GM12878 (cell line): ENCODE data around the gene UGGT1. TPM values are rescaled to one million over a fixed set of nuclear protein-coding genes. Genes with fewer than 3 reads are reported as not detected.

Experiments
- BMI1 ChIP-seq: fragments of 450-650 bp; IDR thresholded peaks from 2 replicates; pipeline ENCODE4 v1.6.1; 2016; ENCODE audit warnings: mild to moderate bottlenecking, moderate library complexity, borderline replicate concordance
- CBX3 ChIP-seq: fragments of 200-600 bp; sonication (generic); IDR thresholded peaks from 2 replicates; pipeline ENCODE4 v1.6.1; 2016; ENCODE audit warnings: low read depth, borderline replicate concordance
- GABPA ChIP-seq: IDR thresholded peaks from 2 replicates; pipeline ENCODE4 v1.6.1; 2014; ENCODE audit warnings: antibody characterized with exemption, low read depth, mild to moderate bottlenecking, inconsistent platforms
- HDAC2 ChIP-seq: fragments of 200-600 bp; sonication (generic); IDR thresholded peaks from 2 replicates; pipeline ENCODE4 v1.6.1; 2017
- IKZF2 ChIP-seq, 2 experiments: fragments of 450-650 bp; IDR thresholded peaks; 2 replicates each; pipeline ENCODE4 v1.6.1; 2017; ENCODE audit warnings: mild to moderate bottlenecking in 2 of 2, moderate library complexity in 2 of 2
- LARP7 ChIP-seq: fragments of 450-650 bp; IDR thresholded peaks from 2 replicates; pipeline ENCODE4 v1.6.1; 2017; ENCODE audit warnings: mild to moderate bottlenecking
- NFIC ChIP-seq: IDR thresholded peaks from 2 replicates; pipeline ENCODE4 v1.6.1; 2012; ENCODE audit warnings: low read depth, mild to moderate bottlenecking, inconsistent platforms, low read length, moderate library complexity
- NRF1 ChIP-seq: conservative IDR thresholded peaks from 2 replicates; pipeline ENCODE4 v1.6.1; 2011; ENCODE audit warnings: mild to moderate bottlenecking, low read depth, low read length, improper control_type of control experiment
- POU2F2 ChIP-seq: IDR thresholded peaks from 3 replicates; pipeline ENCODE4 v1.6.1; 2011; ENCODE audit warnings: low read depth, mild to moderate bottlenecking, low read length, borderline replicate concordance
- RAD21 ChIP-seq: IDR thresholded peaks from 2 replicates; pipeline ENCODE4 v1.6.1; 2011; ENCODE audit warnings: mild to moderate bottlenecking, low read depth, low read length, moderate library complexity; ENCODE audit not compliant: insufficient read depth
- RBBP5 ChIP-seq: fragments of 200-600 bp; sonication (generic); conservative IDR thresholded peaks from 2 replicates; pipeline ENCODE4 v1.6.1; 2016
- SMAD5 ChIP-seq: IDR thresholded peaks from 2 replicates; pipeline ENCODE4 v1.6.1; 2016; ENCODE audit warnings: antibody characterized with exemption, low read depth
- WRNIP1 ChIP-seq: IDR thresholded peaks from 2 replicates; pipeline ENCODE4 v1.6.1; 2011; ENCODE audit warnings: low read depth, low read length, improper control_type of control experiment, borderline replicate concordance
- ZSCAN29 ChIP-seq: fragments of 450-650 bp; IDR thresholded peaks from 2 replicates; pipeline ENCODE4 v1.6.1; 2017; ENCODE audit warnings: mild to moderate bottlenecking, moderate library complexity
- polyA plus RNA-seq, 11 experiments: library from polyadenylated mRNA; depleted of rRNA in 4 of 11; unstranded in 6 of 11; stranded (reverse) in 5 of 11; fragments of >200 nt; fragmentation: Nextera tagmentation in 4 of 11; fragmentation: Illumina TruSeq in 1 of 11; extraction: Ambion mirVana in 4 of 11; extraction: Trizol in 1 of 11; gene quantifications; 1 replicate in 1 of 11; 2 replicates in 10 of 11; pipeline versions ENCODE4 v1.2.1 to v1.2.3, GENCODE V29; 2011 to 2016; ENCODE audit warnings: inconsistent platforms in 2 of 11, missing spikeins in 2 of 11, low read depth in 1 of 11
- total RNA-seq, 4 experiments: library from RNA; depleted of rRNA in 3 of 4; stranded (reverse); fragments of >200 nt in 3 of 4; fragmentation: Illumina TruSeq in 1 of 4; extraction: Trizol in 1 of 4; gene quantifications; 2 replicates each; pipeline versions ENCODE4 v1.2.1 to v1.2.3, GENCODE V29; 2013 to 2021
- TF ChIP-seq, protein P1 (sequence below): fragments of 450-650 bp; IDR thresholded peaks from 2 replicates; pipeline ENCODE4 v1.6.1; 2016; ENCODE audit warnings: mild to moderate bottlenecking, moderate library complexity, borderline replicate concordance
- TF ChIP-seq, protein P2 (sequence below): IDR thresholded peaks from 2 replicates; pipeline ENCODE4 v1.6.1; 2011; ENCODE audit warnings: mild to moderate bottlenecking, low read depth, low read length, moderate library complexity; ENCODE audit not compliant: insufficient replicate concordance
- TF ChIP-seq, protein P3 (sequence below): fragments of 450-650 bp; IDR thresholded peaks from 2 replicates; pipeline ENCODE4 v1.6.1; 2018; ENCODE audit warnings: mild to moderate bottlenecking, low read depth, moderate library complexity; ENCODE audit not compliant: partially characterized antibody
- TF ChIP-seq, protein P4 (sequence below): fragments of 450-650 bp; IDR thresholded peaks from 2 replicates; pipeline ENCODE4 v1.6.1; 2017; ENCODE audit warnings: mild to moderate bottlenecking

The UGGT1 gene
- total and polyA plus RNA-seq, 10 of the 15 experiments (the other 5 are each of a cell fraction or from before 2014, with no cell fraction given): 4.1 to 49.8 (median 28.5) TPM

DNA sequence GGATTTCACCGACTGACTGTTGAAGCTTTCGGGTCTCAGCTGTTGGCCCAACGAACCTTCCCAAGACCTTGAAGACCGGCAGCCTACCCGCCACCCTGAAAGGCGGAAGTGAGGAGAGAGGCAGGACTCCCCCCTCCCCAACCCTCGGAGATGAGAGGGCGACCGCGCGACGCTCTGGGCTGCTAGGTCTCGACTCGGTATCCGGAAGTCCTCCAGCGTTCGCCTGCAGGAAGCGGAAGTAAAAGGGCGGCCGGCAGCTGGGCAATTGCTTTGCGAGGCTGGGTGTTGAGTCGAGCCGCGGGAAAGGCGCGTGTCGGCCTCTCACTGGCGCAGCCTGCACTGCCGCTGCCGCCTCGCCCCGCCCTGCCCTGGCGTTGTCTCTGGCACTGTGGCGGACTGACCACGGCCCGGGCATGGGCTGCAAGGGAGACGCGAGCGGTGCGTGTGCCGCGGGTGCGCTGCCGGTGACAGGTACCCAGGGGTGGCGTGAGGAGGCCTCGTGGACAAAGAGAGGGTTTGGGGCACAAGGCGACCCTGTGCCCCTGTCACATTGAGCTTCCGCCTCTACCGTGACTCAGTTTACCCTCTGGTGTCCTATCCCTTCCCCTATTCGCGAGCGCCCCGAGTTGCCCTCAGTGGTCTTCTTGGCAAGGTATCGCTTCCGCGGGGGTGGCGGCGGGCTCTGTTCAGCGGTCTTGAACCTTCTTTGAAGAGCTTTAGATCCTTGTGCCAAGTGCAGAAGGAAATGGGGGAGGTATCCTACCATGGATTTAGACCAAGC, at the start of gene UGGT1 (continued):
- TF ChIP-seq, protein P1, sequence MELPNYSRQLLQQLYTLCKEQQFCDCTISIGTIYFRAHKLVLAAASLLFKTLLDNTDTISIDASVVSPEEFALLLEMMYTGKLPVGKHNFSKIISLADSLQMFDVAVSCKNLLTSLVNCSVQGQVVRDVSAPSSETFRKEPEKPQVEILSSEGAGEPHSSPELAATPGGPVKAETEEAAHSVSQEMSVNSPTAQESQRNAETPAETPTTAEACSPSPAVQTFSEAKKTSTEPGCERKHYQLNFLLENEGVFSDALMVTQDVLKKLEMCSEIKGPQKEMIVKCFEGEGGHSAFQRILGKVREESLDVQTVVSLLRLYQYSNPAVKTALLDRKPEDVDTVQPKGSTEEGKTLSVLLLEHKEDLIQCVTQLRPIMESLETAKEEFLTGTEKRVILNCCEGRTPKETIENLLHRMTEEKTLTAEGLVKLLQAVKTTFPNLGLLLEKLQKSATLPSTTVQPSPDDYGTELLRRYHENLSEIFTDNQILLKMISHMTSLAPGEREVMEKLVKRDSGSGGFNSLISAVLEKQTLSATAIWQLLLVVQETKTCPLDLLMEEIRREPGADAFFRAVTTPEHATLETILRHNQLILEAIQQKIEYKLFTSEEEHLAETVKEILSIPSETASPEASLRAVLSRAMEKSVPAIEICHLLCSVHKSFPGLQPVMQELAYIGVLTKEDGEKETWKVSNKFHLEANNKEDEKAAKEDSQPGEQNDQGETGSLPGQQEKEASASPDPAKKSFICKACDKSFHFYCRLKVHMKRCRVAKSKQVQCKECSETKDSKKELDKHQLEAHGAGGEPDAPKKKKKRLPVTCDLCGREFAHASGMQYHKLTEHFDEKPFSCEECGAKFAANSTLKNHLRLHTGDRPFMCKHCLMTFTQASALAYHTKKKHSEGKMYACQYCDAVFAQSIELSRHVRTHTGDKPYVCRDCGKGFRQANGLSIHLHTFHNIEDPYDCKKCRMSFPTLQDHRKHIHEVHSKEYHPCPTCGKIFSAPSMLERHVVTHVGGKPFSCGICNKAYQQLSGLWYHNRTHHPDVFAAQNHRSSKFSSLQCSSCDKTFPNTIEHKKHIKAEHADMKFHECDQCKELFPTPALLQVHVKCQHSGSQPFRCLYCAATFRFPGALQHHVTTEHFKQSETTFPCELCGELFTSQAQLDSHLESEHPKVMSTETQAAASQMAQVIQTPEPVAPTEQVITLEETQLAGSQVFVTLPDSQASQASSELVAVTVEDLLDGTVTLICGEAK: peak; percentile 93
- peak; percentile 83 for TF ChIP-seq LARP7
- TF ChIP-seq HDAC2: no peak
- TF ChIP-seq NRF1: no peak
- TF ChIP-seq GABPA: peak; percentile 94
- TF ChIP-seq RAD21: no peak
- TF ChIP-seq IKZF2 (IDR thresholded peaks at IDR 0.05): no peak; a peak in 1 of 4 replicates
- TF ChIP-seq, protein P2, sequence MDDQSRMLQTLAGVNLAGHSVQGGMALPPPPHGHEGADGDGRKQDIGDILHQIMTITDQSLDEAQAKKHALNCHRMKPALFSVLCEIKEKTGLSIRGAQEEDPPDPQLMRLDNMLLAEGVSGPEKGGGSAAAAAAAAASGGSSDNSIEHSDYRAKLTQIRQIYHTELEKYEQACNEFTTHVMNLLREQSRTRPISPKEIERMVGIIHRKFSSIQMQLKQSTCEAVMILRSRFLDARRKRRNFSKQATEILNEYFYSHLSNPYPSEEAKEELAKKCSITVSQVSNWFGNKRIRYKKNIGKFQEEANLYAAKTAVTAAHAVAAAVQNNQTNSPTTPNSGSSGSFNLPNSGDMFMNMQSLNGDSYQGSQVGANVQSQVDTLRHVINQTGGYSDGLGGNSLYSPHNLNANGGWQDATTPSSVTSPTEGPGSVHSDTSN: peak; percentile 2
- no peak for TF ChIP-seq WRNIP1
- TF ChIP-seq ZSCAN29: no peak
- TF ChIP-seq RBBP5: no peak
- TF ChIP-seq POU2F2: peak; percentile 83; the same call in 2 of the 3 replicates
- TF ChIP-seq CBX3: no peak
- peak; percentile 95 for TF ChIP-seq SMAD5
- TF ChIP-seq, protein P3, sequence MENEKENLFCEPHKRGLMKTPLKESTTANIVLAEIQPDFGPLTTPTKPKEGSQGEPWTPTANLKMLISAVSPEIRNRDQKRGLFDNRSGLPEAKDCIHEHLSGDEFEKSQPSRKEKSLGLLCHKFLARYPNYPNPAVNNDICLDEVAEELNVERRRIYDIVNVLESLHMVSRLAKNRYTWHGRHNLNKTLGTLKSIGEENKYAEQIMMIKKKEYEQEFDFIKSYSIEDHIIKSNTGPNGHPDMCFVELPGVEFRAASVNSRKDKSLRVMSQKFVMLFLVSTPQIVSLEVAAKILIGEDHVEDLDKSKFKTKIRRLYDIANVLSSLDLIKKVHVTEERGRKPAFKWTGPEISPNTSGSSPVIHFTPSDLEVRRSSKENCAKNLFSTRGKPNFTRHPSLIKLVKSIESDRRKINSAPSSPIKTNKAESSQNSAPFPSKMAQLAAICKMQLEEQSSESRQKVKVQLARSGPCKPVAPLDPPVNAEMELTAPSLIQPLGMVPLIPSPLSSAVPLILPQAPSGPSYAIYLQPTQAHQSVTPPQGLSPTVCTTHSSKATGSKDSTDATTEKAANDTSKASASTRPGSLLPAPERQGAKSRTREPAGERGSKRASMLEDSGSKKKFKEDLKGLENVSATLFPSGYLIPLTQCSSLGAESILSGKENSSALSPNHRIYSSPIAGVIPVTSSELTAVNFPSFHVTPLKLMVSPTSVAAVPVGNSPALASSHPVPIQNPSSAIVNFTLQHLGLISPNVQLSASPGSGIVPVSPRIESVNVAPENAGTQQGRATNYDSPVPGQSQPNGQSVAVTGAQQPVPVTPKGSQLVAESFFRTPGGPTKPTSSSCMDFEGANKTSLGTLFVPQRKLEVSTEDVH: peak; percentile 91
- TF ChIP-seq BMI1: no peak
- TF ChIP-seq NFIC: no peak; the same call in 1 of the 2 replicates
- TF ChIP-seq, protein P4, sequence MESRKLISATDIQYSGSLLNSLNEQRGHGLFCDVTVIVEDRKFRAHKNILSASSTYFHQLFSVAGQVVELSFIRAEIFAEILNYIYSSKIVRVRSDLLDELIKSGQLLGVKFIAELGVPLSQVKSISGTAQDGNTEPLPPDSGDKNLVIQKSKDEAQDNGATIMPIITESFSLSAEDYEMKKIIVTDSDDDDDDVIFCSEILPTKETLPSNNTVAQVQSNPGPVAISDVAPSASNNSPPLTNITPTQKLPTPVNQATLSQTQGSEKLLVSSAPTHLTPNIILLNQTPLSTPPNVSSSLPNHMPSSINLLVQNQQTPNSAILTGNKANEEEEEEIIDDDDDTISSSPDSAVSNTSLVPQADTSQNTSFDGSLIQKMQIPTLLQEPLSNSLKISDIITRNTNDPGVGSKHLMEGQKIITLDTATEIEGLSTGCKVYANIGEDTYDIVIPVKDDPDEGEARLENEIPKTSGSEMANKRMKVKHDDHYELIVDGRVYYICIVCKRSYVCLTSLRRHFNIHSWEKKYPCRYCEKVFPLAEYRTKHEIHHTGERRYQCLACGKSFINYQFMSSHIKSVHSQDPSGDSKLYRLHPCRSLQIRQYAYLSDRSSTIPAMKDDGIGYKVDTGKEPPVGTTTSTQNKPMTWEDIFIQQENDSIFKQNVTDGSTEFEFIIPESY: no peak
